Measurements from ENCODE around the gene SYNPR. TPM values are rescaled to one million over a fixed set of nuclear protein-coding genes. Genes with fewer than 3 reads are reported as not detected.

The SYNPR gene
- total RNA-seq, result not detected in 2 replicates

GRCh38 chr3:63278171-63279004, at the start of gene SYNPR:
Gene SYNPR, plus strand, starts transcription at chr3:63278308.

GRCh38 chr3:63652066-63652725, 374.1 kb downstream of the SYNPR start, which contains the start of gene SNTN:
Gene SNTN, plus strand, starts transcription at chr3:63652675. Its CDS starts 13 bp downstream, at chr3:63652688.

